MM.1S (cell line): ENCODE results near the gene DNAJB4.

Experiments used
- EZH2phosphoT487 ChIP-seq: fragments of 300-600 bp; sonication (generic); IDR thresholded peaks from 2 replicates; pipeline ENCODE4 v1.6.1; 2018; ENCODE audit warnings: antibody characterized with exemption, low read length
- TF ChIP-seq, protein P1 (sequence below): fragments of 300-600 bp; sonication (generic); IDR thresholded peaks from 2 replicates; pipeline ENCODE4 v1.5.1; 2016; ENCODE audit warnings: antibody characterized with exemption, low read length, mixed read lengths

DNA sequence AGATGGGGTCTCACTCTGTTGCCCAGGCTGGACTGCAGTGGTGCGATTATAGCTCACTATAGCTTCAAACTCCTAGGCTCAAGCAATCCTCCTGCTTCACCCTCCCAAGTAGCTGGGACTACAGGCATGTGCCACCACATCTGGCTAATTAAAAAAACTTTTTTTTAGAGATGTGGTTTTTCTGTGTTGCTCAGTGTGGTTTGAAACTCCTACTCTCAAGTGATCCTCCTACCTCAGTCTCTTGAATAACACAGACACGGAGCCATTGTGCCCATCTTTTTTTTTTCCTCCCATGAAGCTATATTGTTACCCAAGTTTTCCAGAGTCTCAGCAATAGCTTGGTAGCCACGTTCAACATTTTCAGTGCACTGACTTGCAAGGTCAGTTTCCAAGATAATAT, 43.7 kb downstream of the DNAJB4 start:
- TF ChIP-seq, protein P1, sequence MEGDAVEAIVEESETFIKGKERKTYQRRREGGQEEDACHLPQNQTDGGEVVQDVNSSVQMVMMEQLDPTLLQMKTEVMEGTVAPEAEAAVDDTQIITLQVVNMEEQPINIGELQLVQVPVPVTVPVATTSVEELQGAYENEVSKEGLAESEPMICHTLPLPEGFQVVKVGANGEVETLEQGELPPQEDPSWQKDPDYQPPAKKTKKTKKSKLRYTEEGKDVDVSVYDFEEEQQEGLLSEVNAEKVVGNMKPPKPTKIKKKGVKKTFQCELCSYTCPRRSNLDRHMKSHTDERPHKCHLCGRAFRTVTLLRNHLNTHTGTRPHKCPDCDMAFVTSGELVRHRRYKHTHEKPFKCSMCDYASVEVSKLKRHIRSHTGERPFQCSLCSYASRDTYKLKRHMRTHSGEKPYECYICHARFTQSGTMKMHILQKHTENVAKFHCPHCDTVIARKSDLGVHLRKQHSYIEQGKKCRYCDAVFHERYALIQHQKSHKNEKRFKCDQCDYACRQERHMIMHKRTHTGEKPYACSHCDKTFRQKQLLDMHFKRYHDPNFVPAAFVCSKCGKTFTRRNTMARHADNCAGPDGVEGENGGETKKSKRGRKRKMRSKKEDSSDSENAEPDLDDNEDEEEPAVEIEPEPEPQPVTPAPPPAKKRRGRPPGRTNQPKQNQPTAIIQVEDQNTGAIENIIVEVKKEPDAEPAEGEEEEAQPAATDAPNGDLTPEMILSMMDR, result no peak
- TF ChIP-seq EZH2phosphoT487, result no peak
